ENCODE data around the gene RAB31. TPM values are rescaled to one million over a fixed set of nuclear protein-coding genes. Genes with fewer than 3 reads are reported as not detected.
"Not testable (repeated sequence)": the region's sequence is repeated elsewhere in the genome, so short reads cannot be mapped to it uniquely, and the experiment has no call there.

The RAB31 gene
- total RNA-seq, 4 donors from 2014 or later: 13.1 to 18.4 (median 16.9) TPM

- in situ Hi-C loops (cut with MboI; ENCODE audit: low pct_ligation_motif_present in 1 of 4, low pct_unique_long_range_greater_than_20kb in 1 of 4, low sequenced_read_pairs in 3 of 4) (loop anchor here in 1 of 4 donors (25.0 kb wide), 1 partner anchor 288 kb away; the partner anchor contains the start of gene PPP4R1), intact Hi-C loops (cut with DNase I; ENCODE audit: low total_unique reads) (no loop called here)
- no peak for TF ChIP-seq POLR2AphosphoS5 (IDR thresholded peaks at IDR 0.05)
- no peak for TF ChIP-seq POLR2A (IDR thresholded peaks at IDR 0.05)
- no peak for TF ChIP-seq EP300 (IDR thresholded peaks at IDR 0.05; ENCODE audit: low read depth)
- no peak for TF ChIP-seq CTCF (IDR thresholded peaks at IDR 0.05)
- no peaks in the 10 kb centered on the region for H3K9me3 ChIP-seq
- no peaks in the 10 kb centered on the region for H3K27me3 ChIP-seq
- H3K36me3 ChIP-seq: no peaks in the 10 kb centered on the region
- no peak overlapping the region for H3K27ac ChIP-seq
- no peak overlapping the region for H3K4me3 ChIP-seq
- no peak for DNase-seq
- WGBS, 2 donors (ENCODE audit: low coverage in 1 of 2): 87 to 98% methylated on average over 7 of the region's 7 CpGs
- peaks cover 0 to 9% (median 2%) of the 10 kb centered on the region in 4 donors for H3K4me1 ChIP-seq
Measured at GRCh38 chr18:9900699-9901098, 192.6 kb downstream of the RAB31 start.

- in situ Hi-C loops (cut with MboI; ENCODE audit: low pct_ligation_motif_present in 1 of 4, low pct_unique_long_range_greater_than_20kb in 1 of 4, low sequenced_read_pairs in 3 of 4): loop anchor here in 1 of 4 donors (25.0 kb wide), 1 partner anchor 289 kb away; the partner anchor contains the start of gene PPP4R1
- intact Hi-C loops (cut with DNase I; ENCODE audit: low total_unique reads): no loop called here
- no peak for DNase-seq
- Histone ChIP-seq H3K4me3 (no peak overlapping the region), H3K4me1 (peaks cover 0 to 9% (median 2%) of the 10 kb centered on the region in 4 donors), H3K9me3 (no peaks in the 10 kb centered on the region), H3K36me3 (no peaks in the 10 kb centered on the region), H3K27ac (no peak overlapping the region), H3K27me3 (no peaks in the 10 kb centered on the region)
- TF ChIP-seq CTCF (IDR thresholded peaks at IDR 0.05): no peak
- no peak for TF ChIP-seq POLR2AphosphoS5 (IDR thresholded peaks at IDR 0.05)
- no peak for TF ChIP-seq EP300 (IDR thresholded peaks at IDR 0.05; ENCODE audit: low read depth)
- TF ChIP-seq POLR2A (IDR thresholded peaks at IDR 0.05): no peak
- 87 to 94% methylated on average over 3 of the region's 3 CpGs for WGBS, 2 donors (ENCODE audit: low coverage in 1 of 2)
Measured at GRCh38 chr18:9901377-9901776, 193.3 kb downstream of the RAB31 start.

- H3K27me3 ChIP-seq; H3K4me3 ChIP-seq; H3K4me1 ChIP-seq; H3K36me3 ChIP-seq; H3K9me3 ChIP-seq; DNase-seq; H3K27ac ChIP-seq; intact Hi-C loops (cut with DNase I; ENCODE audit: low total_unique reads): not testable (repeated sequence)
- in situ Hi-C loops (cut with MboI; ENCODE audit: low pct_ligation_motif_present in 1 of 4, low pct_unique_long_range_greater_than_20kb in 1 of 4, low sequenced_read_pairs in 3 of 4): loop anchor here in 1 of 4 donors (25.0 kb wide), 1 partner anchor 290 kb away; the partner anchor contains the start of gene PPP4R1
- WGBS, 2 donors (ENCODE audit: low coverage in 1 of 2): 88 to 90% methylated on average over 6 to 14 of the region's 14 CpGs
Measured at GRCh38 chr18:9902264-9902663, 194.2 kb downstream of the RAB31 start.

- Histone ChIP-seq H3K36me3 (no peaks in the 10 kb centered on the region), H3K4me1 (peaks cover 0 to 9% (median 2%) of the 10 kb centered on the region in 4 donors), H3K9me3 (no peaks in the 10 kb centered on the region), H3K27ac (no peak overlapping the region), H3K27me3 (no peaks in the 10 kb centered on the region), H3K4me3 (no peak overlapping the region)
- in situ Hi-C loops (cut with MboI; ENCODE audit: low pct_ligation_motif_present in 1 of 4, low pct_unique_long_range_greater_than_20kb in 1 of 4, low sequenced_read_pairs in 3 of 4) (loop anchor here in 1 of 4 donors (25.0 kb wide), 1 partner anchor 291 kb away; the partner anchor contains the start of gene PPP4R1), intact Hi-C loops (cut with DNase I; ENCODE audit: low total_unique reads) (no loop called here)
- DNase-seq: no peak
- 50 to 95% methylated on average over 1 to 10 of the region's 10 CpGs for WGBS, 2 donors (ENCODE audit: low coverage in 1 of 2)
- TF ChIP-seq POLR2AphosphoS5 (IDR thresholded peaks at IDR 0.05) (no peak), CTCF (IDR thresholded peaks at IDR 0.05) (no peak), POLR2A (IDR thresholded peaks at IDR 0.05) (no peak), EP300 (IDR thresholded peaks at IDR 0.05; ENCODE audit: low read depth) (no peak)
Measured at GRCh38 chr18:9902832-9903231, 194.7 kb downstream of the RAB31 start.
